H1 (cell line): ENCODE results near the gene BARHL1. TPM values are rescaled to one million over a fixed set of nuclear protein-coding genes. Genes with fewer than 3 reads are reported as not detected.
A peak's percentile ranks its signal among the peaks of the same experiment; 100 is the strongest.

ENCODE experiments used
- CTCF ChIA-PET: fragments of 300-600 bp; sonication (Branson Sonifier 250); formaldehyde crosslinking; loops from one replicate; lab custom pipeline; 2021; ENCODE audit not compliant: partially characterized antibody; lab: Charles Lee
- POLR2A ChIA-PET: fragments of 300-600 bp; sonication (Branson Sonifier 250); formaldehyde crosslinking; loops from one replicate; lab custom pipeline; 2021; ENCODE audit warnings: inconsistent platforms; ENCODE audit not compliant: partially characterized antibody; lab: Charles Lee
- DNase-seq, 2 experiments: peaks; one replicate each; pipeline versions ENCODE4 v3.0.0 to v3.0.0-alpha.2; 2010 to 2022; ENCODE audit warnings: low spot score in 2 of 2, low read depth in 1 of 2, mixed read lengths in 1 of 2
- FAIRE-seq: peaks from 2 replicates; lab custom pipeline; 2011; peaks lifted over from hg19 to GRCh38; lab: Jason Lieb, UNC
- H2AFZ ChIP-seq: 2 replicates; pipeline ENCODE4 v1.8.1; 2012; ENCODE audit warnings: low read length, inconsistent platforms
- H2AK5ac ChIP-seq: 2 replicates; pipeline ENCODE4 v1.6.1; 2013; ENCODE audit warnings: low read depth, low read length
- H2BK120ac ChIP-seq: replicated peaks from 2 replicates; pipeline ENCODE3; 2013; ENCODE audit warnings: low read depth, low read length, inconsistent platforms
- H2BK12ac ChIP-seq: 2 replicates; pipeline ENCODE4 v1.6.1; 2013; ENCODE audit warnings: low read depth, low read length
- H2BK15ac ChIP-seq: 2 replicates; pipeline ENCODE4 v1.6.1; 2013; ENCODE audit warnings: low read length
- H2BK20ac ChIP-seq: 2 replicates; pipeline ENCODE4 v1.6.1; 2013; ENCODE audit warnings: low read length
- H2BK5ac ChIP-seq: 2 replicates; pipeline ENCODE4 v1.6.1; 2013; ENCODE audit warnings: low read depth, low read length
- H3K14ac ChIP-seq: 2 replicates; pipeline ENCODE4 v1.6.1; 2013; ENCODE audit warnings: inconsistent platforms; ENCODE audit not compliant: insufficient read length
- H3K18ac ChIP-seq: 2 replicates; pipeline ENCODE4 v1.6.1; 2013; ENCODE audit warnings: low read length; ENCODE audit errors: extremely low read depth
- H3K23ac ChIP-seq: 2 replicates; pipeline ENCODE4 v1.6.1; 2013; ENCODE audit warnings: inconsistent platforms; ENCODE audit not compliant: insufficient read length
- H3K23me2 ChIP-seq: 2 replicates; pipeline ENCODE4 v1.6.1; 2013; ENCODE audit warnings: low read depth, low read length
- H3K27ac ChIP-seq: 2 replicates; pipeline ENCODE4 v1.6.1; 2011; ENCODE audit warnings: low read depth, low read length, inconsistent platforms
- H3K27me3 ChIP-seq, 4 experiments: replicated peaks in 1 of 4; 1 replicate in 1 of 4; 2 replicates in 3 of 4; pipeline versions ENCODE4 v1.6.1 to v1.8.1; 2011 to 2013; ENCODE audit warnings: low read length in 3 of 4, mild to moderate bottlenecking in 3 of 4, inconsistent platforms in 2 of 4, mixed read lengths in 2 of 4, moderate library complexity in 1 of 4; ENCODE audit not compliant: control insufficient read depth in 3 of 4, insufficient read depth in 3 of 4; ENCODE audit errors: extremely low read depth in 1 of 4
- H3K36me3 ChIP-seq, 4 experiments: 2 replicates each; pipeline versions ENCODE4 v1.6.1 to v1.8.1; 2011 to 2013; ENCODE audit warnings: mild to moderate bottlenecking in 4 of 4, low read length in 3 of 4, moderate library complexity in 2 of 4, control low read depth in 1 of 4, inconsistent platforms in 1 of 4; ENCODE audit not compliant: insufficient read depth in 4 of 4, control insufficient read depth in 2 of 4
- H3K4ac ChIP-seq: replicated peaks from 2 replicates; pipeline ENCODE3; 2013; ENCODE audit warnings: low read length, low read depth, mixed read lengths, inconsistent platforms; ENCODE audit not compliant: insufficient read length
- H3K4me1 ChIP-seq, 4 experiments: replicated peaks in 1 of 4; 1 replicate in 1 of 4; 2 replicates in 3 of 4; pipeline versions ENCODE4 v1.6.1 to v1.8.1; 2011 to 2013; ENCODE audit warnings: low read length in 3 of 4, inconsistent platforms in 2 of 4, mixed read lengths in 1 of 4; ENCODE audit not compliant: insufficient read depth in 4 of 4, control insufficient read depth in 3 of 4
- H3K4me2 ChIP-seq, 2 experiments: 2 replicates each; pipeline versions ENCODE4 v1.6.1 to v1.8.1; 2011 to 2013; ENCODE audit warnings: low read depth in 2 of 2, low read length in 2 of 2, control low read depth in 1 of 2, inconsistent platforms in 1 of 2, mild to moderate bottlenecking in 1 of 2; ENCODE audit not compliant: insufficient read depth in 1 of 2
- H3K4me3 ChIP-seq, 4 experiments: fragments of 200-600, 300-600 bp in 1 of 4; sonication (generic), shearing (Covaris generic), sonication (Bioruptor Twin) in 1 of 4; 2 replicates each; pipeline versions ENCODE4 v1.5.1 to v1.8.1; 2011 to 2016; ENCODE audit warnings: low read length in 4 of 4, low read depth in 3 of 4, control low read depth in 2 of 4, inconsistent platforms in 2 of 4, mild to moderate bottlenecking in 2 of 4, mixed read lengths in 1 of 4, moderate library complexity in 1 of 4; ENCODE audit not compliant: insufficient read depth in 2 of 4; ENCODE audit errors: extremely low read depth in 1 of 4
- H3K56ac ChIP-seq: replicated peaks from 2 replicates; pipeline ENCODE3; 2013; ENCODE audit warnings: low read depth, mild to moderate bottlenecking, mixed read lengths, low read length, inconsistent platforms; ENCODE audit not compliant: insufficient read length
- H3K79me1 ChIP-seq: 2 replicates; pipeline ENCODE4 v1.6.1; 2013; ENCODE audit warnings: low read depth, low read length, control low read depth
- H3K79me2 ChIP-seq, 2 experiments: 2 replicates each; pipeline versions ENCODE4 v1.6.1 to v1.8.1; 2012 to 2013; ENCODE audit warnings: low read length in 2 of 2, mild to moderate bottlenecking in 2 of 2, inconsistent platforms in 1 of 2; ENCODE audit not compliant: insufficient read depth in 2 of 2, control insufficient read depth in 1 of 2
- H3K9ac ChIP-seq, 4 experiments: replicated peaks in 1 of 4; 1 replicate in 1 of 4; 2 replicates in 3 of 4; pipeline versions ENCODE4 v1.6.1 to v1.8.1; 2011 to 2013; ENCODE audit warnings: low read depth in 3 of 4, low read length in 3 of 4, control low read depth in 2 of 4, mild to moderate bottlenecking in 2 of 4, moderate library complexity in 2 of 4, inconsistent platforms in 1 of 4; ENCODE audit errors: extremely low read depth in 1 of 4
- H3K9me3 ChIP-seq, 2 experiments: 2 replicates each; pipeline versions ENCODE4 v1.6.1 to v1.8.1; 2012 to 2013; ENCODE audit warnings: mild to moderate bottlenecking in 2 of 2, moderate library complexity in 2 of 2, control low read depth in 1 of 2, inconsistent platforms in 1 of 2, low read depth in 1 of 2, low read length in 1 of 2, mixed read lengths in 1 of 2; ENCODE audit not compliant: insufficient read depth in 2 of 2
- H4K20me1 ChIP-seq, 2 experiments: replicated peaks in 1 of 2; 2 replicates each; pipeline versions ENCODE3 to v1.8.1; 2011 to 2013; ENCODE audit warnings: inconsistent platforms in 2 of 2, low read length in 2 of 2, mild to moderate bottlenecking in 1 of 2; ENCODE audit not compliant: insufficient read depth in 2 of 2, control insufficient read depth in 1 of 2
- H4K5ac ChIP-seq: 2 replicates; pipeline ENCODE4 v1.6.1; 2013; ENCODE audit warnings: low read length, low read depth, mixed read lengths, inconsistent platforms; ENCODE audit not compliant: insufficient read length
- H4K8ac ChIP-seq: 2 replicates; pipeline ENCODE4 v1.8.0; 2013; ENCODE audit warnings: mild to moderate bottlenecking, moderate library complexity, low read length, inconsistent platforms; ENCODE audit not compliant: insufficient read depth; ENCODE audit errors: extremely low read depth
- H4K91ac ChIP-seq: replicated peaks from 2 replicates; pipeline ENCODE3; 2013; ENCODE audit warnings: low read length, mixed read lengths, inconsistent platforms; ENCODE audit not compliant: insufficient read length
- BACH1 ChIP-seq: IDR thresholded peaks from 2 replicates; pipeline ENCODE4 v1.6.1; 2012; ENCODE audit warnings: low read length, improper control_type of control experiment
- GTF2F1 ChIP-seq: IDR thresholded peaks from 2 replicates; pipeline ENCODE4 v1.6.1; 2012; ENCODE audit warnings: low read depth, low read length, improper control_type of control experiment, borderline replicate concordance
- PHF8 ChIP-seq: fragments of 200-600 bp; sonication (generic); conservative IDR thresholded peaks from 2 replicates; pipeline ENCODE4 v1.7.1; 2012; ENCODE audit warnings: low read depth, mild to moderate bottlenecking, inconsistent platforms, low read length, moderate library complexity
- POLR2A ChIP-seq, 2 experiments: IDR thresholded peaks; 1 replicate in 1 of 2; 2 replicates in 1 of 2; pipeline ENCODE4 v1.6.1; 2011; ENCODE audit warnings: low read depth in 2 of 2, low read length in 2 of 2, mild to moderate bottlenecking in 2 of 2; ENCODE audit errors: control extremely low read depth in 1 of 2
- POU5F1 ChIP-seq: IDR thresholded peaks from 2 replicates; pipeline ENCODE4 v1.6.1; 2011; ENCODE audit warnings: low read depth, mild to moderate bottlenecking, low read length, moderate library complexity
- RBBP5 ChIP-seq: IDR thresholded peaks from 2 replicates; pipeline ENCODE4 v1.7.1; 2012; ENCODE audit warnings: low read depth, mild to moderate bottlenecking, inconsistent platforms, low read length, moderate library complexity, borderline replicate concordance
- SAP30 ChIP-seq: fragments of 300-600 bp; sonication (generic); IDR thresholded peaks from 2 replicates; pipeline ENCODE4 v1.7.1; 2012; ENCODE audit warnings: low read length, moderate library complexity, mild to moderate bottlenecking, inconsistent platforms; ENCODE audit not compliant: insufficient read depth, insufficient replicate concordance
- SIRT6 ChIP-seq: IDR thresholded peaks from one replicate; pipeline ENCODE4 v1.7.1; 2012; ENCODE audit warnings: low read length, inconsistent platforms
- SP4 ChIP-seq: IDR thresholded peaks from 2 replicates; pipeline ENCODE4 v1.6.1; 2012; ENCODE audit warnings: low read length, inconsistent platforms
- TAF1 ChIP-seq: IDR thresholded peaks from 2 replicates; pipeline ENCODE4 v1.6.1; 2011; ENCODE audit warnings: mild to moderate bottlenecking, low read depth, low read length
- ZNF274 ChIP-seq: IDR thresholded peaks from 2 replicates; pipeline ENCODE4 v1.7.0; 2012; ENCODE audit warnings: low read length, borderline replicate concordance; ENCODE audit errors: extremely low read depth
- WGBS, 2 experiments: shearing (Covaris generic) in 1 of 2; methylation state at CpG; one replicate each; pipeline versions ENCODE4 v1.1.6 to v1.1.7; 2013 to 2015; ENCODE audit warnings: low lambda C conversion rate in 2 of 2, mixed read lengths in 2 of 2, inconsistent platforms in 1 of 2, low coverage in 1 of 2, missing lambda C conversion rate in 1 of 2; ENCODE audit not compliant: insufficient replicate concordance in 2 of 2, insufficient coverage in 1 of 2, insufficient read length in 1 of 2; ENCODE audit errors: extremely low coverage in 1 of 2, missing lambda C conversion rate in 1 of 2; 5-methylcytosine and 5-hydroxymethylcytosine counted together
- polyA plus RNA-seq, 7 experiments: library from polyadenylated mRNA; depleted of rRNA in 3 of 7; stranded (reverse) in 5 of 7; unstranded in 2 of 7; fragments of >200 nt in 5 of 7; fragments of 200-250 nt in 2 of 7; gene quantifications; 1 replicate in 5 of 7; 2 replicates in 1 of 7; 4 replicates in 1 of 7; pipeline versions ENCODE4 v1.2.1 to v1.2.3, GENCODE V29; 2011 to 2013; ENCODE audit warnings: missing spikeins in 2 of 7, mixed read lengths in 2 of 7
- total RNA-seq: library from RNA; stranded (reverse); fragmentation: NEBNext Ultra II Directional; extraction: Animal tissue kit (Norgen Biotek cat#: 25700); gene quantifications from 2 replicates; pipeline ENCODE4 v1.2.1, GENCODE V29; 2021
- TF ChIP-seq, protein P1 (sequence below): IDR thresholded peaks from 2 replicates; pipeline ENCODE4 v1.6.1; 2011; ENCODE audit warnings: low read depth, mild to moderate bottlenecking, low read length; ENCODE audit not compliant: insufficient read depth

BARHL1 gene
- total and polyA plus RNA-seq, 2 of the 8 experiments (the other 6 are each of a cell fraction or from before 2014, with no cell fraction given) = not detected

DNA sequence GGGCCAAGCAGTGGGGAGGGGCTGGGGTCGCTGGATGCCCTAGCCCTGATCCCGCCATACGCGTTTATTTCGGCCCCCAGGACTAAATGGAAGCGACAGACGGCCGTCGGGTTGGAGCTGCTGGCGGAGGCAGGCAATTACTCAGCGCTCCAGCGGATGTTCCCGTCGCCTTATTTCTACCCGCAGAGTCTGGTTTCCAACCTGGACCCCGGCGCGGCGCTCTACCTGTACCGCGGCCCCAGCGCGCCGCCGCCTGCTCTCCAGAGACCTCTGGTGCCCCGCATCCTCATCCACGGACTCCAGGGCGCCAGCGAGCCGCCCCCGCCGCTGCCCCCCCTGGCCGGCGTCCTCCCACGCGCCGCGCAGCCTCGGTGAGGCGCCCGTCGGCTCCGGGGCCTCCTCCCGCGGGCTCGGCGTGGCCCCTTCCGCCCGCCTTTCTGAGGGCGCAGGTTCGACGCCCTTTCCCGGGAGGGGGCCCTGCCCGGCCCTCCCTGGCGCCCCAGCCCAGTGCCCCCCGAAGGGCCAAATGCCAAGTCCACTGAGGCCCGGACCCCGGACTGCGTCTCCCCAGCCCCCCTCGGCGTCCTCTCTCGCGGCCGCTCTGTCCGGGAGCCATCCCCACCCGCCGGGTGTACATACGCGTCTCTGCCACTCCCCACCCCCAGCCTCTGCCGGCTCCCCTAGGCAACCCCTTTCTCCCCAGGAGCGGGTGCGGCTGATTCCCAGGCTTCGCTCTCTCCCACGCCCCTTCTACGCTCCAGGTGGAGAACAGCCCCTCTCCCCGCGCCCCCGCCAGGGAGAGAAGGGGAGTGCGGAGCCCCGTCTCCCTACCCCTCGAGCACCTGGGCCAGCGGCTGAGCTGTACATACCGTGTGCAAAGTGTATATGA is 7.0 kb downstream of the BARHL1 start:
- Histone ChIP-seq H2AK5ac (no peak overlapping the region), H2BK20ac (no peak overlapping the region), H2BK12ac (0 out of 2 replicates have a peak overlapping the region, but pooled peaks have one; percentile 17), H3K23ac (no peak overlapping the region), H2BK15ac (no peak overlapping the region), H3K4me2 (peak overlapping the region; percentile 86 to 89), H3K79me1 (no peaks in the 10 kb centered on the region), H2AFZ (no peak overlapping the region), H4K5ac (no peak overlapping the region), H2BK5ac (no peak overlapping the region), H3K27ac (no peak overlapping the region), H4K8ac (peak overlapping the region; percentile 66), H3K23me2 (peaks cover 17% of the 10 kb centered on the region), H3K36me3 (no peaks in the 10 kb centered on the region; a peak in 1 of 8 replicates), H3K9ac (no peak overlapping the region), H3K4ac (no peak overlapping the region), H2BK120ac (no peak overlapping the region), H3K56ac (no peak overlapping the region), H3K79me2 (no peaks in the 10 kb centered on the region), H4K91ac (peak overlapping the region; percentile 67), H3K18ac (peak overlapping the region; percentile 83), H3K14ac (no peak overlapping the region), H3K9me3 (no peaks in the 10 kb centered on the region), H3K4me1 (peaks cover 3 to 73% (median 44%) of the 10 kb centered on the region in 4 experiments), H4K20me1 (peaks cover 2 to 21% of the 10 kb centered on the region in 2 experiments), H3K27me3 (peaks cover 56 to 67% (median 63%) of the 10 kb centered on the region in 4 experiments), H3K4me3 (peak overlapping the region; percentile 12 to 65 (median 36); a peak in 6 of 8 replicates)
- 4% methylated on average over 48 of the region's 83 CpGs; no CpG with 5 or more reads in 1 of the 2 experiments for WGBS, 2 experiments
- no peak for FAIRE-seq
- peak in 1 of 2 experiments; percentile 74 for DNase-seq
- ChIA-PET POLR2A (interaction anchor here (0.8 to 2.9 kb wide), 3 partner anchors 17 to 80 kb away, joined by 3 to 10 read pairs (median 10); partner anchors contain the start of genes DDX31 and GTF3C4), CTCF (no interaction called here)
- TF ChIP-seq RBBP5 (0 out of 2 replicates have a peak, but pooled peaks have one; percentile 29), PHF8 (no peak), POLR2A (IDR thresholded peaks at IDR 0.05; ENCODE audit: control extremely low read depth in 1 of 2, low read depth in 2 of 2, low read length in 2 of 2) (no peak), ZNF274 (no peak), TAF1 (no peak), SP4 (no peak), POU5F1 (no peak), GTF2F1 (no peak), SAP30 (no peak), SIRT6 (no peak), BACH1 (no peak)
- TF ChIP-seq, protein P1, sequence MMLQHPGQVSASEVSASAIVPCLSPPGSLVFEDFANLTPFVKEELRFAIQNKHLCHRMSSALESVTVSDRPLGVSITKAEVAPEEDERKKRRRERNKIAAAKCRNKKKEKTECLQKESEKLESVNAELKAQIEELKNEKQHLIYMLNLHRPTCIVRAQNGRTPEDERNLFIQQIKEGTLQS = no peak
